DOHH2 (cell line): ENCODE data around the gene AP3B1.

Source experiments
- H3F3A ChIP-seq: fragments of 200-600 bp; sonication (generic), shearing (Covaris generic); 2 replicates; pipeline ENCODE4 v1.6.0; 2016; ENCODE audit warnings: antibody characterized with exemption, mild to moderate bottlenecking; ENCODE audit not compliant: control insufficient read depth, insufficient read depth
- H3K27ac ChIP-seq: fragments of 200-600 bp; sonication (generic); 2 replicates; pipeline ENCODE4 v1.5.1; 2014; ENCODE audit warnings: low read depth, mild to moderate bottlenecking, low read length, moderate library complexity
- H3K27me3 ChIP-seq: fragments of 200-600 bp; sonication (generic); 2 replicates; pipeline ENCODE4 v1.6.1; 2014; ENCODE audit warnings: mild to moderate bottlenecking, low read length, mixed read lengths; ENCODE audit not compliant: control insufficient read depth
- H3K36me3 ChIP-seq: fragments of 200-600 bp; sonication (generic); 2 replicates; pipeline ENCODE4 v1.6.1; 2014; ENCODE audit warnings: mild to moderate bottlenecking, low read length, moderate library complexity, mixed read lengths; ENCODE audit not compliant: control insufficient read depth
- H3K4me1 ChIP-seq: fragments of 200-600 bp; sonication (generic); 2 replicates; pipeline ENCODE4 v1.6.1; 2014; ENCODE audit warnings: mild to moderate bottlenecking, low read length, mixed read lengths; ENCODE audit not compliant: control insufficient read depth
- H3K4me2 ChIP-seq: fragments of 200-600 bp; sonication (generic); 2 replicates; pipeline ENCODE4 v1.6.0; 2014; ENCODE audit warnings: mild to moderate bottlenecking, low read length, moderate library complexity
- H3K4me3 ChIP-seq: fragments of 200-600 bp; sonication (generic); 2 replicates; pipeline ENCODE4 v1.5.1; 2014; ENCODE audit warnings: mild to moderate bottlenecking, low read length, mixed read lengths
- H3K79me2 ChIP-seq: fragments of 200-600 bp; sonication (generic); 2 replicates; pipeline ENCODE4 v1.6.1; 2014; ENCODE audit warnings: mild to moderate bottlenecking, low read length, mixed read lengths; ENCODE audit not compliant: control insufficient read depth
- H3K9me2 ChIP-seq: fragments of 200-600 bp; sonication (generic); replicated peaks from 2 replicates; pipeline ENCODE4 v1.6.1; 2014; ENCODE audit warnings: mild to moderate bottlenecking, low read length, mixed read lengths; ENCODE audit not compliant: control insufficient read depth
- H3K9me3 ChIP-seq: fragments of 200-600 bp; sonication (generic); 2 replicates; pipeline ENCODE4 v1.6.1; 2014; ENCODE audit warnings: antibody characterized with exemption, low read length, mixed read lengths; ENCODE audit not compliant: control insufficient read depth, insufficient read depth
- H4K20me1 ChIP-seq: fragments of 200-600 bp; sonication (generic); 2 replicates; pipeline ENCODE4 v1.6.0; 2014; ENCODE audit warnings: low read depth, mild to moderate bottlenecking, antibody characterized with exemption, low read length, moderate library complexity; ENCODE audit not compliant: control insufficient read depth, insufficient read depth
- EZH2phosphoT487 ChIP-seq: fragments of 200-600 bp; sonication (generic); IDR thresholded peaks from 2 replicates; pipeline ENCODE4 v1.6.1; 2017; ENCODE audit warnings: borderline replicate concordance, mild to moderate bottlenecking, antibody characterized with exemption, low read length, moderate library complexity, mixed read lengths
- TF ChIP-seq, protein P1 (sequence below): fragments of 200-600 bp; sonication (generic); IDR thresholded peaks from one replicate; pipeline ENCODE4 v1.5.1; 2014; ENCODE audit warnings: antibody characterized with exemption, mild to moderate bottlenecking, low read depth, low read length; ENCODE audit not compliant: poor library complexity, severe bottlenecking

The AP3B1 gene

DNA sequence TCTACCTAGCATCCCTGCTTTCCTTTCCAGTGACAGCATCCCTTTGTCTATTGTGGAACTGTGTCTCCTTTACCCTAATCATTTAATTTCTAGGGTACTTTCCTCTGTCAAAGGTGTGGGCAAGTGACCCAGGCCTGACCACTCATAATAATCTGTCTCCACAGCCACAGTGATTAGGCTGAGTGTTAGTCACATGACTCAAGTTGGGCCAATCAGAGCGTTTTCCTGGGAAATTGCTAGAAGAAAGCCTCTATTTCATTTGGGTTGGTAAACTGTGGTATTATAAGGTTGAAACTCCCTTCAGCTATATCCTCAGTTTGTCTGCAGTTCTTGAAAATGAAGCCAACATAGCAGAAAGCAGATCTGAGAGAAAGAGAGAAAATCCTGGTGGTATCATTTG is 14.2 kb upstream of the AP3B1 start:
- no peak overlapping the region for H3K27ac ChIP-seq
- TF ChIP-seq, protein P1, sequence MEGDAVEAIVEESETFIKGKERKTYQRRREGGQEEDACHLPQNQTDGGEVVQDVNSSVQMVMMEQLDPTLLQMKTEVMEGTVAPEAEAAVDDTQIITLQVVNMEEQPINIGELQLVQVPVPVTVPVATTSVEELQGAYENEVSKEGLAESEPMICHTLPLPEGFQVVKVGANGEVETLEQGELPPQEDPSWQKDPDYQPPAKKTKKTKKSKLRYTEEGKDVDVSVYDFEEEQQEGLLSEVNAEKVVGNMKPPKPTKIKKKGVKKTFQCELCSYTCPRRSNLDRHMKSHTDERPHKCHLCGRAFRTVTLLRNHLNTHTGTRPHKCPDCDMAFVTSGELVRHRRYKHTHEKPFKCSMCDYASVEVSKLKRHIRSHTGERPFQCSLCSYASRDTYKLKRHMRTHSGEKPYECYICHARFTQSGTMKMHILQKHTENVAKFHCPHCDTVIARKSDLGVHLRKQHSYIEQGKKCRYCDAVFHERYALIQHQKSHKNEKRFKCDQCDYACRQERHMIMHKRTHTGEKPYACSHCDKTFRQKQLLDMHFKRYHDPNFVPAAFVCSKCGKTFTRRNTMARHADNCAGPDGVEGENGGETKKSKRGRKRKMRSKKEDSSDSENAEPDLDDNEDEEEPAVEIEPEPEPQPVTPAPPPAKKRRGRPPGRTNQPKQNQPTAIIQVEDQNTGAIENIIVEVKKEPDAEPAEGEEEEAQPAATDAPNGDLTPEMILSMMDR: no peak
- TF ChIP-seq EZH2phosphoT487: no peak

DNA sequence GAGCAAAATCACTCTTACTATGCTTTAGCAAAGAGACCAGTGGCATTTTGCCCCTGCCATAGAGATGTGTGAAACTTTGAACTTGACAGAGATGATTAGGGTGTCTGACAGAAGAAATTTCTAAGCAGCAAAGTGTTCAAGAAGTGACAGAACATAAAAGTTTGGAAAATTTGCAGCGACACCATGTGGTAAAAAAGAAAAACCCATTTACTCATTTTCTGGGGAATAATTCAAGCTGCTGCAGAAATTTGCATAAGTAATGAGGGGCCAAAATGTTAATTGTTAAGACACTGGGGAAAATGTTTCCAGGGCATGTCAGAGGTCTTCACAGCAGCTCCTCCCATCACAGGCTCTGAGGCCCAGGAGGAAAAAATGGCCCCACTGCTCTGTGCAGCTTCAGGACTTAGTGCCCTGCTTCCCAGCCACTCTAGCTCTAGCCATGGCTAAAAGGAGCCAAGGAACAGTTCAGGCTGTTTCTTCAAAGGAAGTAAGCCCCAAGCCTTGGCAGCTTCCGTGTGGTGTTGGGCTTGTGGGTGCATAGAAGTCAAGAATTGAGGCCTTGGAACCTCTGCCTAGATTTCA is 6.1 kb upstream of the AP3B1 start:
- Histone ChIP-seq H3F3A (peaks cover 2% of the 10 kb centered on the region; the same call in 1 of the 2 replicates), H3K4me2 (no peak overlapping the region), H3K27me3 (no peaks in the 10 kb centered on the region), H3K4me3 (no peak overlapping the region), H3K79me2 (no peaks in the 10 kb centered on the region), H3K27ac (no peak overlapping the region), H3K36me3 (no peaks in the 10 kb centered on the region), H3K4me1 (peaks cover 4% of the 10 kb centered on the region), H3K9me3 (peaks cover 4% of the 10 kb centered on the region; the same call in 1 of the 2 replicates), H3K9me2 (no peaks in the 10 kb centered on the region), H4K20me1 (no peaks in the 10 kb centered on the region)
- no peak for TF ChIP-seq EZH2phosphoT487
- TF ChIP-seq, protein P1: peak; percentile 45

More for the DNA sequence above, 14.2 kb upstream of the AP3B1 start:
- Histone ChIP-seq H3K4me3 (no peak overlapping the region), H3K9me3 (no peaks in the 10 kb centered on the region), H3K9me2 (no peaks in the 10 kb centered on the region), H3K4me2 (no peak overlapping the region), H3K27me3 (peaks cover 10% of the 10 kb centered on the region), H4K20me1 (no peaks in the 10 kb centered on the region), H3K79me2 (no peaks in the 10 kb centered on the region), H3F3A (no peaks in the 10 kb centered on the region), H3K36me3 (no peaks in the 10 kb centered on the region), H3K4me1 (no peaks in the 10 kb centered on the region)

DNA sequence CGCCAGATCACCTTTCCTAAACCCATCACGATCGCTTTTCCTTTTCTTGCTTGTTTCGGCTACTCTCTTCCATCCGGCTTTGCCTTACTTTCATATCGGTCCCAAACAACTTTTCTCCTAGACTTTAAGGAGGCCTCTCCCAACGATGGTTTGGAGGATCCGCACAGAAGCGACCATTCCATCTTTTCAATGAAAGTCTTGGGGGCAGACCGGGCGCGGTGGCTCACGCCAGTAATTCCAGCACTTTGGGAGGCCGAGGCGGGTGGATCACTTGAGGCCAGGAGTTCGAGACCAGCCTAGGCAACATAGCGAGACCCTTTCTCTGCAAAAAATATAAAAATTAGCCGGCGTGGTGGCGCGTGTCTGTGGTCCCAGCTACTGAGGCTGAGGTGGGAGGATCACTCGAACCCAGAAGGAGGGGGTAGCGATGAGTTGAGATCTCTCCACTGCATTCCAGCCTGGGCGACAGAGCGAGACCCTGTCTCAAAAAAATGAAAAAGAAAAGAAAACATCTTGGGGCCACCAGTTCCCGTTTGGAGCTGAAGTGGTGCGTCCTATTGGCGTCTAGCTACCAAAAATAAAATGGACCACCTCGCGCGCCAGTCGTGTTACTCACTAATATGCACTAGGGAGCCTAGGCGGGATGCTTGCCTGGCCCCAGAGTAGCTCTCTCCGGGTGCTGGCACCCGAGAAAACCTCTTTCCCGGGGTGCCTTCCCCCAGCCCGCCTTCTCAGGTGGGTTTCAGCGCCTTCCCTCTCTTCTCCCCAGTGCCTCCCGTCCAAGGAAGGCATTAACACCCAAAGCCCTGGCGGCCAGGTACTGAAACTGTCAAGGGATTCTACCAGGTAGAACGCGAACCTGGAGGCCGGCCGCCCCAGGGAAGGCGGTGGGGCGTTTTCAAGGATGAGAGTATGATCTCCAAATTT is 800 bp upstream of the AP3B1 start:
- H3K27ac ChIP-seq: peak overlapping the region; percentile 41
- H3K36me3 ChIP-seq: peaks cover 8% of the 10 kb centered on the region; the same call in 1 of the 2 replicates
- no peaks in the 10 kb centered on the region for H3K9me2 ChIP-seq

More for the DNA sequence above, 800 bp upstream of the AP3B1 start:
- TF ChIP-seq EZH2phosphoT487: no peak
- TF ChIP-seq, protein P1: peak; percentile 56
- peaks cover 2% of the 10 kb centered on the region; the same call in 1 of the 2 replicates for H3F3A ChIP-seq
- no peaks in the 10 kb centered on the region for H4K20me1 ChIP-seq
- no peaks in the 10 kb centered on the region for H3K9me3 ChIP-seq
- peaks cover 27% of the 10 kb centered on the region for H3K4me1 ChIP-seq
- peak overlapping the region; percentile 82 for H3K4me2 ChIP-seq
- no peaks in the 10 kb centered on the region for H3K27me3 ChIP-seq
- peaks cover 37% of the 10 kb centered on the region for H3K79me2 ChIP-seq
- peak overlapping the region; percentile 89 for H3K4me3 ChIP-seq
